ENCODE data around the gene PDLIM3. TPM values are rescaled to one million over a fixed set of nuclear protein-coding genes. Genes with fewer than 3 reads are reported as not detected.

PDLIM3 gene
- total RNA-seq (2022) = 3.6 and 4.8 TPM in 2 replicates
- Bru-seq, nascent RNA = percentile 38 among the genes with signal in this experiment
- percentile 38 among the genes with signal in this experiment for BruChase-seq, experiment 1, labeled RNA remaining after a 2-hour chase
- percentile 44 among the genes with signal in this experiment for BruChase-seq, experiment 2, labeled RNA remaining after a 6-hour chase
- long read RNA-seq, partial matches to known transcripts = 1 of 5 reads
- long read RNA-seq, other reads (novel, unspliced or antisense) = 1 of 5 reads

GRCh38 chr4:185534866-185535611 is at the start of gene PDLIM3:
TSS of gene PDLIM3 (minus strand) at chr4:185535507. CDS start at chr4:185535434, 73 bp downstream.
- no peaks in the 10 kb centered on the region for H3K4me1 Mint-ChIP-seq (ENCODE audit: low read depth, unreplicated experiment)
- H3K27ac Mint-ChIP-seq (ENCODE audit: unreplicated experiment) = no peak within 1 kb of the TSS
- peak; percentile 52 to 73 for DNase-seq
- no peaks in the 10 kb centered on the region for H3K36me3 Mint-ChIP-seq (ENCODE audit: insufficient read depth, unreplicated experiment)
- peak within 1 kb of the TSS; percentile 72 for H3K4me3 Mint-ChIP-seq (ENCODE audit: unreplicated experiment)
- H3K9me3 Mint-ChIP-seq (ENCODE audit: unreplicated experiment) = no peaks in the 10 kb centered on the region
- ChIA-PET CTCF (interaction anchor here (0.6 to 1.0 kb wide), 2 partner anchors 109 to 1154 kb away, joined by 5 to 6 read pairs; partner anchors contain the start of gene UFSP2), POLR2A (interaction anchor here (0.6 to 1.4 kb wide), 5 partner anchors 16 to 73 kb away, joined by 3 to 10 read pairs (median 5); no protein-coding TSS in a partner anchor)
- peaks cover 5% of the 10 kb centered on the region for H3K27me3 Mint-ChIP-seq (ENCODE audit: insufficient read depth, unreplicated experiment)
- TF ChIP-seq CTCF (IDR thresholded peaks at IDR 0.05; ENCODE audit: insufficient read depth in 1 of 2, low read depth in 1 of 2, low read length in 1 of 2, severe bottlenecking in 1 of 2, unreplicated experiment in 1 of 2) = no peak
- peak within 1 kb of the TSS; percentile 55 for H3K4me3 ChIP-seq (ENCODE audit: low read depth, low read length)
- H3K4me1 ChIP-seq = peaks cover 4% of the 10 kb centered on the region; the same call in 1 of the 2 replicates
- intact Hi-C loops (cut with micrococcal nuclease; ENCODE audit: unreplicated experiment) = loop anchor here (1.0 to 5.0 kb wide), 3 partner anchors 31 to 64 kb away; partner anchors contain the start of gene CCDC110
- no TSS peak for BruUV-seq (replicated peaks)
- H3K9me3 ChIP-seq = no peaks in the 10 kb centered on the region
- no peaks in the 10 kb centered on the region for H3K36me3 ChIP-seq (ENCODE audit: control insufficient read depth, insufficient read depth, low read length)
- peaks cover 2% of the 10 kb centered on the region for H3K27me3 ChIP-seq (replicated peaks; ENCODE audit: control insufficient read depth, insufficient read depth, low read length)

GRCh38 chr4:185583813-185584212 is 48.5 kb upstream of the PDLIM3 start:
- intact Hi-C loops (cut with micrococcal nuclease; ENCODE audit: unreplicated experiment) = no loop called here
- DNase-seq = no peak

More at GRCh38 chr4:185583813-185584212, 48.5 kb upstream of the PDLIM3 start:
- H3K9me3 ChIP-seq = no peaks in the 10 kb centered on the region
- ChIA-PET POLR2A (no interaction called here), CTCF (no interaction called here)
- no peaks in the 10 kb centered on the region for H3K4me1 ChIP-seq
- no peaks in the 10 kb centered on the region for H3K36me3 ChIP-seq (ENCODE audit: control insufficient read depth, insufficient read depth, low read length)
- H3K4me3 ChIP-seq (ENCODE audit: low read depth, low read length) = no peak overlapping the region
- no peaks in the 10 kb centered on the region for H3K27me3 ChIP-seq (replicated peaks; ENCODE audit: control insufficient read depth, insufficient read depth, low read length)
- TF ChIP-seq CTCF (IDR thresholded peaks at IDR 0.05; ENCODE audit: insufficient read depth in 1 of 2, low read depth in 1 of 2, low read length in 1 of 2, severe bottlenecking in 1 of 2, unreplicated experiment in 1 of 2) = no peak
- BruUV-seq (replicated peaks) = no TSS peak
- Mint-ChIP-seq H3K36me3 (ENCODE audit: insufficient read depth, unreplicated experiment) (no peaks in the 10 kb centered on the region), H3K27me3 (ENCODE audit: insufficient read depth, unreplicated experiment) (no peaks in the 10 kb centered on the region), H3K27ac (ENCODE audit: unreplicated experiment) (no peak overlapping the region), H3K4me1 (ENCODE audit: low read depth, unreplicated experiment) (no peaks in the 10 kb centered on the region), H3K4me3 (ENCODE audit: unreplicated experiment) (no peak overlapping the region), H3K9me3 (ENCODE audit: unreplicated experiment) (no peaks in the 10 kb centered on the region)
